HG03457 (cell line): ENCODE measurements around the gene PDCD4.
"Not testable (repeated sequence)": the region's sequence is repeated elsewhere in the genome, so short reads cannot be mapped to it uniquely, and the experiment has no call there.

Experiments used
- ATAC-seq: cut with Tn5 transposase; IDR thresholded peaks from one replicate; pipeline ENCODE4 v1.9.1; 2021; ENCODE audit warnings: moderate number of reproducible peaks; ENCODE audit not compliant: unreplicated experiment

Gene PDCD4

DNA sequence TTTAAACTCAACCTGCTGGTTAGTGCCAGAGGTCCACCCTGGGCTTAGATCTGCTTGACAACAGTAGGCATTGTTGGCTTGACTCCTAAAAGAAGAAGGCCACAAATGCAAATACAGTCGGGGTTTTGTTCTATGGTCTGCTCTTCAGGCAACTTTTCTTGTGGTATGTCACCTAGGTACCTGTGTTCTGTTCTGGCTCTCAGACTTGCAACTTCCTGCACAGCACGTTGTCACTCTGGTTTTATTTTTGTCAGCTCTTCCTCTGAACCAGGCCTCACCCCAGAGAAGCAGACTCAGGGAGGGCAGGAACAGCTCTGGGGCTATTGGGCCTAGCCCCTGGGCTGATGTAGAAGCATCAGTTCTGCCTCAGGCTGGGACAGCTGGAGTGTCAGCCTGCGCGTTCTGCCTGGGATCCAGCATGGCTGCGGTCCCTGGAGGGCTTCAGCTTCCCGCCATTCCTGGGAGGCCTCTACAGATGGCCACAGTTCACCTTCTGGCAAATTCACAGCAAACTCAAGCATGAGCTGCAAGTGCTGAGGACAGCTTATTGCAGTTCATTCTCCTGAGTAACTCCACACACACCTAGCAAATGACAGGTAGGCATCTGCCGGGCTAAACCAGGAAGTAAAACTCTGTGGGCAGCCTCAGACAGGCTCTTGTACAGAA is 11.0 kb upstream of the PDCD4 start:
- peak; percentile 41 for ATAC-seq

DNA sequence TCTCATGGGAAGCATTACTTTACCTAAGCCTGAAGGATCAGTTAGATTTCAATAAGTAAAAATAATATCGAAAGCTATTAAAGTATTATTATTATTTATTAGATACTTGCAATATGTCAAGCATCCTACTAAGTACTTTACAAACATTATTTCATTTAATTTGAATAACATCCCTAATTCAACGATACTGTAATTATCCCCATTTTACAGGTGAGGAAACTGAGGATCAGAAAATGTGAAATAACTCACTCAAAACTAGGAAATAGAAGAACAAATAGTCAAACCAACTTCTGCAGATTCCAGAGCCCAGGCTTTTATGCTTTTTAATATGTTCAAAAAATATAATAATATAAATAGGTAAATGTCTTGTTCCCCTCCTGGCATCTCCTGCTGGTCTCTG is 10.3 kb upstream of the PDCD4 start:
- ATAC-seq: no peak

DNA sequence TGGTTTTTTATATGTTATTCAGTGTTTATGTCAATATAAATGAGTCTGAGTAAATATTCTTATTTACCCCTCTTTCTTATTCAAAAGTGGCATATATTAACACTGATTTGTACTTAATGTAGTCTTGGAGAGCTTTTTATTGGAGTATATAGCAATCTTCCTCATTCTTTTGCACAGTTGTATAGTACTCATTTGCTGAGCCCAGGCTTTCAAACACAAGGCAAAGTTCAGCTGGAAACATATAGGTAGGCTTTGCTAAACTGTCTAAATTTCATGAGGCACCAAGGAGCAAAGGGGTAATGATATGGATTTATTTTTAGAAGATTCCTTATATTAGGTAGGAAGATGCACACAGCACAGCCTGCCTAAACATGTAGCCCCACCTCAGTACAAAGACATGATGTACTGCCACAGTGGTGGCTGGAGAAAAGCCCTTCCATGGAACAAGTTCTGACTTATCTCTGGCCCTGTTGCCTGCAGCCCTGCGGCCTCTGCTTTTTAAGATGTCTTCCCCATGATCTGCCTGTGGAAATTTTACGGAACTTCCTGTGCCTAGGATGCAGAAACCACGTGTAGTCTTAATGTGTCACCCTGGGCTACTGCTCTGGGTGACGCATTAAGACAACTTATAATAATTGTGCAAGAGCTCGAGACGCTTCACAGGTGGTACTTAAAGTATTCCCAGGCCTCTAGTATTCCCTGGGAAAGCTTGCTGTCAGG is 9.6 kb upstream of the PDCD4 start:
- ATAC-seq: no peak

DNA sequence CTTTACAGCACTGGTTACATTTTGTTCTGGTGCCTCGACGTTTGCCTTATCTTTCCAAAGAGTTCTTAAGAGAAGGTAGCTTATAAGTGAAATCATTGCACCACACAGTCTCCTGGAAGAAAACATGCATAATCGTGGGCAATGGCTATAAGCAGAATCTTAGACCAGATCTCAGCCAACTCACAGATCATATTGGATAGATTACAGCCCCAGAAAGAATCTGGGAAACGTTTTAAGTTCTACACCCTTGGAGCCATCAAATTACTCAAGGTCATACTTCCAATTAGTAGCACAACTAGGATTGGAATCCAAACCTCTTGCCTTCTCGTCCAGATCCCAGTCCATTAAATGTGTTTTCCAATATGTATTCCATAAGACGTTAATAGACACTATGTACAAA is 8.8 kb upstream of the PDCD4 start:
- ATAC-seq: no peak

DNA sequence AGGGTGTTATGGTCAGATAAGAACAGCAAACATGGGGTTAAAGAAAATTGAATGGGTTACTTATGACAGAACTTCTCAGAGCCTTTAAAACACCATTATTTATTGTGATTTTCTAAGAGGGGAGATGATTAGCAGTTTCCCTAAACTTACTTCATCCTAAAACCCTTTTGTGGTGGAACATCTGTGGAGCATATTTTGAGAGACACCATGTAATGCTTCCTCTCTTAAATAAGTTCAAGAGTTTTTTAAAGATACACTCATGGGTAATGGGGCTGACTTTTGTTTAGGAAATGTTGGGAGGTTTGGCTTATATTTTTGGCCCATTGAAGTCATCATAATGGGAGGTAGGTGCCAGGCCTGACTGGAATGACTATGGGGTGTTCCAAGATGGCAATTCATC is 8.4 kb upstream of the PDCD4 start:
- ATAC-seq: no peak

DNA sequence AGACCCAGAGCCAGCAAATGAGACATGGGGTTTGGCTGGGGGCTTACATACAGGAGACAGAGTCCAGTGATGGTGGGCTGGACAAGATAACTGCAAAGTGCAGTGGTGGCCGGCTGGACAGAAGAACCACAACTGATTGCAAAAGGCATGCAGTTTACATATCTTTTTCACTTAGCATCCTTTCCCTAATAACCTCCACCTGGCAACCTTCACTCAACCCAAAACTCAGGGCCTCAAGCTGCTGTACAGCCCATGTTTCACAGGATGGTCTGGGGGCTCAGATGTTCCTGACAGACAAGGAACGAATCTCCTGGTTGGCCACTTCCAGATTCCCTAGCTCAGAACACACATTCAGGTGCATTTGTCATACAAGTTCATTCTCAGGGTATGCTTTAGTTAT is 7.8 kb upstream of the PDCD4 start:
- no peak for ATAC-seq

DNA sequence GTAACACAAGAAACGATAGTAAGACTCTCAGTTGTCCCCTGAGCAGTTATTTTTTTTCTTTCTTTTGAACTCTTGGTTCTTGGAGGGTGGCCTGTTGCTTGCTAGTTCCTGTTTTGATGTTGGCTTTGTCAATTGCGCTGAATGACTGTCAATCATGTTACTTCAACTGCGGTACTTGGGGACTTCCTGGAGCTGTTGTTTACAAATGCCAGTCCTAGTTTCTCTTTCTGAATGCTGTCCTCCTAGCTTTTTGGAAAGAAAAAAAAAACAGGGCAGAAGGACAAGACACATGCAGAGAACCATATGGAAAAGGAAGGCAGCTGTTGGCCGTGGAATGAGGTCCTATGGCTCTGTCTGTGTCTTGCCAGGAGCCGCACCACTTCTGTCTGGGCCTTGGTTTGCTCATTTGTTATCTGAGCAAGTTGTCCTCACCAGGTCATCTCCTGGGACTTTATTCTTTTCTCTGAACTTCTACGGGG is 7.0 kb upstream of the PDCD4 start:
- peak; percentile 48 for ATAC-seq

DNA sequence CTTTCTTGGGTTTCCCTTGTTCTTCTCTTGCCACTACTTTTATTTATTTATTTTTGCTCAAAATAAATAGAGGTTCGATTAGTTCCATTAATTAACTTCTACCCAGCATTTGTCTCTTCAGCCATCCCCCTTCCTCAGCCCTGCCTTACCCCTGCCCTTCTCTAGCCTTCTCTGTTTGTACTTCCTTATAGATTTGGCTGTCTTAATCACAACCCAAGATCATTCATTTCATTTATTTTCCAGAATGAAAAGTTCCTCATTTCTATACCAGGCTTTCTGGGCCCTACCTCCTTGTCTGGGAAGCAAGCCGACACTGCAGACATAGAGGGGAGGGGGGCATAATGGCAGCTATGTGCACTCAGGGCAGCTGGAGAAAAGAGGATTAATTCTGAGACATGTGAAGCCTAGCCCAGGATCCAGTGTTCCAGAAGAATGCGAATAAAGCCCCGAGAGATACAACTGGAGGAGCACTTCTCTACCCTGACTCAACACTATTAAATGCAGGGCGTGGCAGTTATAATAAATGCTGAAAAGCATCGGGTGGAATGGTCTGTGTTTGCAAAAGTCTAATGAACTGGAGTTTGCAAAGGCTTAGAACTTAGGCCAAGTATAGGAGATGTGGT is 6.4 kb upstream of the PDCD4 start:
- ATAC-seq: no peak

DNA sequence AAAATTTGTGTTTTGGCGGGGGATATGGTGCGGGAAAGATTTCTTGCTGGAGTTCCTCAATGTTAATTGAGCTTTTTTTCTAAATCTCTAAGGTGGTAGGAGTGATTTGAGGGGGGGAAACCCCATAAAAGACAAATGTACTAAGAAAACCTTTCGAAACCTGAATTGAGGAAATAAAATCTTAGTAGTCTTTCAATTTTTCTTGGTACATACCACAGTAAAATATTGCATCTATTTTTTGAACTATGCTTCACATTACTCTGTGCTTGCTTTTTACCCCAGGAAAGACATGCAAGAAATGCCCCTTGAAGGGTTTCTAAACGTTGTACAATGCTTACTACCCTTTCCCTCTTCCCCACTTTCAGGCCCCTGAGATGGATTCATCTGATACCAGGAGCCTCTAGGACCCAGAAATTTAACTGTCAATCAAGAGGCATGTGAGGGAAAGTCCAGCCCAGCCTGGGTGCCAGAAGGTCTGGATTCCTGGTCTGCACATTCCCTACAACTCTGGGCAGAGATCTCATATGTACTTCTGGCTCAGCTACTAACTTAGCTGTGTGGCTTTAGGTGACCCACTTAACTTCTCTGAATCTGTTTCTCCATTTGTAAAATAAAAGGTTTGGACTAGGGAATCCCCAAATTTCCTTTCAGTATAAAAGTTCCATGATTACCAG is 5.8 kb upstream of the PDCD4 start:
- no peak for ATAC-seq

DNA sequence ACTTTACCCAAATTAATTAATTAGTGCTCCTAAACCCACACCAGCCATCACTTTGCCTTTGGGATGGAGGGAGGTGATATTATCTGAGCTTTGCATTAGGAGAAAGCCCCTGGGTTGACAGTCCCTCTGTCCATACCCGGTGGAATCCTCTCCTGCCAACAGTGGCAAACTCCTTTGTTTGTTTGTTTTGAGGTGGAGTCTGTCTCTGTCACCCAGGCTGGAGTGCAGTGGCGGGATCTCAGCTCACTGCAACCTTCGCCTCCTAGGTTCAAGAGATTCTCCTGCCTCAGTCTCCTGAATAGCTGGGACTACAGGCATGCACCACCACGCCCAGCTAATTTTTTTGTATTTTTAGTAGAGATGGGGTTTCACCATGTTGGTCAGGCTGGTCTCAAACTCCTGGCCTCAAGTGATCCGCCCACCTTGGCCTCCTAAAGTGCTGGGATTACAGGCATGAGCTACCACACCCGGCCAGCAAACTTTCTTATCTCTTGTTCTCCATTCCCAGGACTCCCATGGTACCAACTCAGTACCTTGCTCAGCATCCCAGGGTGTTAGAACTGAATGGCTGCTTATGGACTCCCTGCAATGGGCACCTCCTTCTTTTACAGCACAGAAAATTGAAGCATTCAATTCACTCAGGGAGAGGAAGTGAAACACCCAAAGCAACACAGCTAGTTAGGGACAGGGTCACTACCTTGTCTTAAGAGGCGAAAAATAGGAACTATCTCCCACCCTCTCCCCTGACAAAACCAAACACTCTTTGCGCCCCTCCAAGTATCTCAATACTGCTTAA is 4.5 kb upstream of the PDCD4 start:
- ATAC-seq: not testable (repeated sequence)

DNA sequence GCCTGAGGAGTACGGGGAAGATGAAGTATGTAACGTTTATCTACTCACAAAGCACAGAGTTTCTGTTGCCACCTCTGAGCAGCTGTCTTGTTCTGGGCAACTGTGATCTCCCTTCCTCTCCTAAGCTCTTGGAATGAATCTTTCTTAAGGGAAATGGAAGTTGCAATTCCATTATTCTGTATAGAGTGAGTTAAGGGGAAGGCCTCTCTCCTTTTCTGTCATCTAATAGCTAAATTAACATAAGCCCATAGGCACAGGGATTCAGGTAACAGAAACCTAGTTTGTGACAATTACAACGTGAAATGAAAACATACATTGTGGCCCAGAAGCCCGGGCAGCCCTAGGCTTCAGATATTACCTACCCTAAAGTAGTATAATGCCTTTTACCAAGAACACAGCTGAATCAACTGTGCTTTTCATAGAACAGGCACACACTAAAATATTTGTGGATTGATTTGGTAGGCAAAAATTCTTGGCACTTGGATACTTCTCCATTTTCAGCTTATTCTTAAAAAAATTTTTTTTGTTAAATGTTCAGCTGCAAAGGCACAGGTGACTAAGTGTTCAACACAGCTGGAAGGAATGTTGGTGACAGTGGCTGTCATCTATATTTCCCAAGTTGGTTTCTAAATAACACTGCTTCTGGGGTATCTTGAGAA is 3.8 kb upstream of the PDCD4 start:
- ATAC-seq: no peak

DNA sequence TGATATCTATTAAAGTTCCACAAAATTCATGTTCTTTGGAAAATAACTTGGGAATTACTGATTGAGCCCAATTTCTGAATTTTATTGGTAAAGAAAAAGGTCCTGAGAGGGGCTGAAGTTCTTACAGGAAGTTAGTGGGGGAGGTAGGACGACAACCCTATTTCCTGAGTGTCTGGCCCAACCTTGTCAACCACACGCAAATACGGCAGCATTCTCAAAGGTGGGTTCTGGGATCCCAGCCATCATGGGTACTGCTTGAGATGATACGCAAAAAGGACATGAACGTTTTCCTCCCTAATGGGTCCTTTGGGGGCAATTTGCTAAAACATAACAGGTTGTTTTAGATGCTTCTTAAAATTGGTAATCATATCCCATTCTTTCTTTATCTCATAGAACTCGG is 2.7 kb upstream of the PDCD4 start:
- no peak for ATAC-seq

DNA sequence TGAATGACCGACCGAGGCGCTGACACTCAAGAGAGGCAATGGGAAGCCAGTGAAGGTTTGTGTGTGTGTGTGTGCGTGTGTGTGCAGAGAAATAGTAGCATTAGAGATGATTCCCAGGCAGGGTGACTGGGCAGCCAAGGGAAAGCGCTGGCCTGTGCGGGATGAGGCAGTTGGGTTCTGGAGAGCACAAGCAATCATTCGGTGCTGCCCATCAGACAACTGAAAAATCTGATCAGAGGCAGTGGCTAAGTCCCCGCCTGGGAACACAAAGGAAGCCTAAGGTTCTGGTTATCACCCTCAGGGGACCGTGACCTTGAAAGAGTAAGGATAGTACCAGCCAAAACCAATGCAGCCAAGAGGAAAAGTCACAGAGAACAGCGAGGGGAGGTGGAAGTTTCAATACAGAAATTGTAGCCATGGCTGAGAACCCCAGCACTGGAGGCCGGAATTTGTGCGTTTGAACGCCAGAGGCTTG is 868 bp upstream of the PDCD4 start:
- no peak for ATAC-seq

DNA sequence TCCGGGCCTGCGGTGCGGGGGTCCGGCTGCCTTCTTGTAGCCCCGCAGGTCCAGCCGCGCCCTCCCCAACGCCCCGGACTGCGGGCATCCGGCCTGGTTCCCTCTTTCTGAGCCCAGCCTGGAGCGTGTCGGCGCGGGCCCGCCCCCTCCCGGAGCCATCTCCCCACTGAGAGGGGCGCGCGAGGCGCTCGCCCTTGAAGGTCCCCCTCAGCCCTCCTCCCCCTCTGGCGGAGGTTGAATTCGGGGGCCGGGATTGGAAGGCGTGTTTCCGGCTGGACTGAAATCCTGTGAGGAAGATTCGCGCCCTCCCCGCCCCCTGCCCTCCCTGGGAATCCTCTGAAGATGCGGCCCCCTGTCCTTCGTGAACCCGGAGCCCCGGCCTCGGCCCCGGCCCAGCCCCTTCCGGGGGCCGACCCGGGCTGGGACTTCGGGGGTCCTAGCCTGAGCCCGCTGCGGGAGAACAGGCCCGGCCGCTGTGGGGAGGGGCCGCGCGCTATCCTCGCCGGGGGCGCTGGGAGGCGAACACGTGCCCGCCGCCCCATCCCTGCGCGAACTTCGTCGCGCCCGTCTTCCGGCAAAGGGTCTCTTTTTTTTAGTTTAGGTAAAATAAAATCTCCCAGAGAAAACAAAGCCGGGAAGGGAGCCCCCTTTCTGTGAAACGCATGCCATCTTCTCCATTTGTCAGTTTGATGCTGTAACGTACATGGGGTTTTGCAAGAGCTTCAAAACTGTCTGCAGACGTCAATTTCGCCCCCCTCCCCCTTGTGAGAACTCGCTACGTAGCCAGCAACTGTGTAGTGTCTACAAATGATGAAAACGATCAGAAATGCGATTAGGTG is 636 bp downstream of the PDCD4 start:
- ATAC-seq: peak; percentile 33

DNA sequence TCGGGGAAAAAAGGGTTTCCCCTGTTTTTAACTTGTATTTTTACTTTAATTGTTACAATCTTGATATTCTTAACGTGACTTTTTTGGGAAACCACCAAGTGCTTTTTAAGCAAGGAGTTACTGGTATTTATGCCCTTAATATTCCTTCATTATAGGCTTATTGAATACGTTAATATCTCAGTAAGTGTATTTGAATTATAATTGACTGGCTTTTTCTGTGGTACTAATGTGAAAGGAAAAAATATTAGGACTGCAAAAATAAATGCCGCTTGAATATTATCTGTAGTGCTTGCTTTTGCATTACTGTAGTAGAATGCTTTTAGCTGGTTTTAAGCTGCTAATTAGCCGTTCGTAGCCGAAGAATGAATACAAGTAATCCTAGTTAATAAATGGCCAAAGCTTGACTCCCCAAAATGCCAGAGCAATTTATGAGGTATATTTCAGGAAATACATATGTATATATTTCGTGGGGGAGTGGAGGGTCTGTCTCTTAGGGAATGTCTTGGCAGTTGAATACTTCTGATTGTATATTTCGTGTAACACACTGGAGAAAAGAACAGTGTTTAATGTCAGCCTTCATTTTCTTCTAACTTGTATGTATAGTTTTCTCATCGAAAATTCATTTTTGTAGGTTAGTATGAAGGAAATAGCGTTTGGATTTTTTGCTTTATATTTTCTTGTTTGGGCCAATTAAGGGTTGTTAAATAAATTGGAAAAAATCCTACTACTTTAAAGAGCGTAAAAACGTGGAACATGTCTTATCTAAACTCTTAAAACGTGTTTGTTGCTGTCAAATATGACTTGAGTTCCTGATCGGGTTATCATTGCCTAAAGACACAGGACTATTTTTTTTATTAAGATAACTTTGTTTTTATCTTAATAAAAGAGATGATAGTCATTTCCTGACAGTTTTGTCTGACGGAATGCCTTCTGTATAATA is 1.5 kb downstream of the PDCD4 start:
- no peak for ATAC-seq

DNA sequence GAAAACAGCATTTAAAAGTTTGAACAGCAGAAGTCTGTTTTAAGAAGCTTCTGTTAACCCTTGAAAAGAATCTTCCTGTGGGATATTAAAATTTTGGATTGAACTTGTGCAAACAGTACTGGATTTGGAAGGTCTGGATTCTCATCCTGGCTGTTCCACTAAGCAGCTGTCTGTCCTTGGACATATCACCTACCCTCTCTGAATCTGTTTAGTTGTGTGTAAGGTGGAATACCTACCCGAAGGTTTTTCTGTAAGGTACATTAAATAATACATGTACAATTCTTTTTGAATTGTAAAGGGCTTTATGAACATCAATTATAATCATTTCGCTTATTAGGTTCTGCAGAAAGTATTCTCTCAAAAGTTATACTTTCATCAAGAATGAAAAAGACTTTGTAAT is 2.2 kb downstream of the PDCD4 start:
- no peak for ATAC-seq

DNA sequence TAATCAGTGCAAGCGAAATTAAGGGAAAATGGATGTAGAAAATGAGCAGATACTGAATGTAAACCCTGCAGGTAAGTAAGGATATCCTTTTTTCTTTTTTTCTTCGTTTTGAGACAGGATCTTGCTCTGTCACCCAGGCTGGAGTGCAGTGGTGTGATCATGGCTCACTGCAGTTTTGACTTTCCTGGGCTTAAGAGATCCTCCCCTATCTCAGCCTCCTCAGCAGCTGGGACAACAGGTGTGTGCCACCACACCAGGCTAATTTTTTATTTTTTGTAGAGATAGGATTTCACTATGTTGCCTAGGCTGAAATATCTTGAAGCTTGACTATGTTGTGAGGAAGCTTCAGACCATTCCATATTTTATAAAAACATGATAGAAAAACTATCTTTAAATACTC is 4.3 kb downstream of the PDCD4 start:
- no peak for ATAC-seq

DNA sequence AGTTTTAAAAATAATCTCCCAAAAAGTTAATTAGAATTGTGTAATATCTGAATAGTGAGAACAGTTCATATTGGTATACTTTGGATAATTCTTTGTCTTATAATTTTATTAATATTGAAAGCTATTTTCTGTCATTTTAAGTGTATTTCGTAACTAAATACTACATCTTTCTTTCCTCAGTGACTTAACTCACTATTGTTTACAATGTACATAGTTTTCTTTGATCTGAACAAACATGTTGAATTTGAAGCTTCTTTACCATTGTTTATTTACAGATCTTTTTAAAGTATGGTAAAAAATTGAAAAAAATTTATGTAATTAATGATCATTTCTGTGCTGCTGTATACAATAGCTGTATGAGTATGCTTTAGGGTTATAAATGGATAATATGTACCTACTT is 5.1 kb downstream of the PDCD4 start:
- ATAC-seq: no peak
